Measurements from ENCODE around the gene FGF1.

GRCh38 chr5:142585451-142585850, 100.4 kb downstream of the FGF1 start:
- TF ChIP-seq, protein P1, sequence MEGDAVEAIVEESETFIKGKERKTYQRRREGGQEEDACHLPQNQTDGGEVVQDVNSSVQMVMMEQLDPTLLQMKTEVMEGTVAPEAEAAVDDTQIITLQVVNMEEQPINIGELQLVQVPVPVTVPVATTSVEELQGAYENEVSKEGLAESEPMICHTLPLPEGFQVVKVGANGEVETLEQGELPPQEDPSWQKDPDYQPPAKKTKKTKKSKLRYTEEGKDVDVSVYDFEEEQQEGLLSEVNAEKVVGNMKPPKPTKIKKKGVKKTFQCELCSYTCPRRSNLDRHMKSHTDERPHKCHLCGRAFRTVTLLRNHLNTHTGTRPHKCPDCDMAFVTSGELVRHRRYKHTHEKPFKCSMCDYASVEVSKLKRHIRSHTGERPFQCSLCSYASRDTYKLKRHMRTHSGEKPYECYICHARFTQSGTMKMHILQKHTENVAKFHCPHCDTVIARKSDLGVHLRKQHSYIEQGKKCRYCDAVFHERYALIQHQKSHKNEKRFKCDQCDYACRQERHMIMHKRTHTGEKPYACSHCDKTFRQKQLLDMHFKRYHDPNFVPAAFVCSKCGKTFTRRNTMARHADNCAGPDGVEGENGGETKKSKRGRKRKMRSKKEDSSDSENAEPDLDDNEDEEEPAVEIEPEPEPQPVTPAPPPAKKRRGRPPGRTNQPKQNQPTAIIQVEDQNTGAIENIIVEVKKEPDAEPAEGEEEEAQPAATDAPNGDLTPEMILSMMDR (IDR thresholded peaks at IDR 0.05), result no peak
- TF ChIP-seq POLR2A (IDR thresholded peaks at IDR 0.05; ENCODE audit: low read depth) (no peak), POLR2AphosphoS5 (IDR thresholded peaks at IDR 0.05) (no peak), EP300 (IDR thresholded peaks at IDR 0.05) (no peak)

All from esophagus muscularis mucosa (tissue), 4 donors.